Measurements from ENCODE around the gene UNC50.

DNA sequence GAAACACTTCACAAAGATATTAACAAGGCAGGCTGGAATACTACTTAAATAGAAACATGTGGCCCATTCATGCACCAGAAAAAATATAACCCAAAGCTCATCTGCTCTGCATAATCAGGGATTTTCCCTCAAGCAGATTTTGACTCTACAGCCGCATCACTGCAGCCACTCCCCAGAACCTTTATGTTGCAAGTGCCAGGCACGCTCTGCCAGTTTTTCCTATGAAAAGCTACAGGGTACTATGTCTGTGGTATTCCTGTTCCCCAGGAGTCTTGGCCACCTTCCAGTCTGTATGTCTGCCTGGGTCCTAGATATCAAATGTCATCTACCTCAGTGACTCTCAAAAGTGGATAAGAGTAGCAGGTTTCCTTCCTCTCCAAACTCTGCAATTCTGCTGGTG, 3.8 kb upstream of the UNC50 start:
- TF ChIP-seq POLR2A (IDR thresholded peaks at IDR 0.05) (no peak), CTCF (IDR thresholded peaks at IDR 0.05) (no peak)
